Measurements from ENCODE around the gene WIPF1. TPM values are rescaled to one million over a fixed set of nuclear protein-coding genes. Genes with fewer than 3 reads are reported as not detected.

WIPF1 gene
- total RNA-seq, 1 donor = 20.5 TPM

GRCh38 chr2:174544156-174544555, 53.4 kb downstream of the WIPF1 start:
- DNase-seq (ENCODE audit: low read depth) = no peak
- TF ChIP-seq CTCF (IDR thresholded peaks at IDR 0.05; ENCODE audit: insufficient read depth, low read length) = no peak
- H3K4me3 ChIP-seq (ENCODE audit: low read depth, low read length) = no peak overlapping the region

- DNase-seq (ENCODE audit: low read depth) = no peak
Measured at GRCh38 chr2:174540893-174541292, 56.7 kb downstream of the WIPF1 start.

GRCh38 chr2:174535757-174536703, 61.6 kb downstream of the WIPF1 start:
- no peak for TF ChIP-seq CTCF (IDR thresholded peaks at IDR 0.05; ENCODE audit: insufficient read depth, low read length)
- DNase-seq (ENCODE audit: low read depth) = no peak
- no peak overlapping the region for H3K4me3 ChIP-seq (ENCODE audit: low read depth, low read length)

More at GRCh38 chr2:174540893-174541292, 56.7 kb downstream of the WIPF1 start:
- TF ChIP-seq CTCF (IDR thresholded peaks at IDR 0.05; ENCODE audit: insufficient read depth, low read length) = no peak
- H3K4me3 ChIP-seq (ENCODE audit: low read depth, low read length) = no peak overlapping the region

GRCh38 chr2:174535083-174535482, 62.5 kb downstream of the WIPF1 start:
- no peak for TF ChIP-seq CTCF (IDR thresholded peaks at IDR 0.05; ENCODE audit: insufficient read depth, low read length)

GRCh38 chr2:174529916-174530315, 67.7 kb downstream of the WIPF1 start:
- DNase-seq (ENCODE audit: low read depth) = no peak
- H3K4me3 ChIP-seq (ENCODE audit: low read depth, low read length) = no peak overlapping the region
- no peak for TF ChIP-seq CTCF (IDR thresholded peaks at IDR 0.05; ENCODE audit: insufficient read depth, low read length)

More at GRCh38 chr2:174535083-174535482, 62.5 kb downstream of the WIPF1 start:
- DNase-seq (ENCODE audit: low read depth) = no peak
- no peak overlapping the region for H3K4me3 ChIP-seq (ENCODE audit: low read depth, low read length)

GRCh38 chr2:174527959-174528358, 69.6 kb downstream of the WIPF1 start:
- TF ChIP-seq CTCF (IDR thresholded peaks at IDR 0.05; ENCODE audit: insufficient read depth, low read length) = no peak
- no peak for DNase-seq (ENCODE audit: low read depth)
- no peak overlapping the region for H3K4me3 ChIP-seq (ENCODE audit: low read depth, low read length)
